HT-29 (cell line): ENCODE results near the gene MIA3. TPM values are rescaled to one million over a fixed set of nuclear protein-coding genes. Genes with fewer than 3 reads are reported as not detected.
"Not testable (repeated sequence)": the region's sequence is repeated elsewhere in the genome, so short reads cannot be mapped to it uniquely, and the experiment has no call there.

ENCODE experiments used
- DNase-seq: peaks from one replicate; pipeline ENCODE4 v3.0.0-alpha.2; 2015; ENCODE audit warnings: low spot score
- total RNA-seq: library from RNA; depleted of rRNA; stranded (reverse); fragments of >200 nt; shearing (Covaris generic); gene quantifications from 2 replicates; pipeline ENCODE4 v1.2.3, GENCODE V29; 2014

Gene MIA3
- total RNA-seq, 1 experiment from 2014 or later: 38.3 TPM

DNA sequence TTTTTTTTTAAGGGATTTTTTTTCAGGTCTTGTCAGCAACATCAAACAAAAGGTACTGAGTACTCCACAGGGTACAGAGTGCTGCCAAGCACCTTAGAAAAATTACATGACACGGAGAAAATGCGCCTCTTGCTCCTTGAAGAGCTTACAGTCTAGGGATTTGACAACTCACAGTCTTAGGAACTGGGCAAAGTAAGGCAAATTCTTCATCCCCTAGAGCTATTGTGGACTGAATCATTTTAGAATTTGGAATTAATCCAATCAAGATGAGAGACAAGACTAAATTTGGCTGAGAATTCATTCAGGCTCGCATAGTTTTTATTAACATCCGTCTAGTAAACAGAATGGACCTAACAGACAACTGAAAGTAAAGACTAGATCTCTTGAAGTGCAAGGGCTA, 50.3 kb downstream of the MIA3 start:
- DNase-seq: not testable (repeated sequence)

DNA sequence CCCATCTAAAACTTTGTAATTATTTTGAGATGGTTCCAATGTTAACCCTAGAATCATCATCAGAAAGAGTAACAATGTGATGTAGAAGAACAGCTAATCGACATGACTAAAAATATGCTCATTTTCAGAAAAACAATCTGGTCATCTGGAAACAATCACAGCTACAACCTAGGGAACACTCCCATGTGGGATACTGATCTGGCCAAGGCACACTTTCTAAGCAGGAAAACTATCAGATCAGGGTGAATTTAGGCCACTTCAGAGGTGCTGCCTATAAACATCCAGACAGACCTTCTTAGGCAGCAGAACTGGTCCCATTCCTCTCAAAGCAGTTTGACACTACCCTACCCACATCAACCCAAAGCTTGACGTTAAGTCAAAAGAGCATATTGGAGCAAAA, 51.2 kb downstream of the MIA3 start:
- DNase-seq: not testable (repeated sequence)

DNA sequence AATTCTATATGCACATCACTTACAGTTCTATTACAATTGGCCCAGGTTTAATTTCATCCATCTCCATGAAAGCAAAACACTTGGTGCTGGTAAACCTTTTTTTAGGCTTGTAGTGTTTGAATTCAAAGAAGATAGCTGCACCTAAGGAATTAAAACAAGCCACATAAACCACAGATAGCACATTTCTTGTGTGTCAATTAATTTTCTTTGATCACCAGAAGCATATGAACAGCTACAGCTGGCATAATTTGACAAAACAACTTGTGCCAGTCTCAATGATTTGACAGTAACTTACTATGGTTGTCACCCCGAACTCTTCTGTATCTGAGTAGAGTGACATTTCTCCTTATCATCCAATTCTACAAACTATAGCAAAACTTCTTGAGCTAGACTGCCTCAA, 52.2 kb downstream of the MIA3 start:
- DNase-seq: no peak

DNA sequence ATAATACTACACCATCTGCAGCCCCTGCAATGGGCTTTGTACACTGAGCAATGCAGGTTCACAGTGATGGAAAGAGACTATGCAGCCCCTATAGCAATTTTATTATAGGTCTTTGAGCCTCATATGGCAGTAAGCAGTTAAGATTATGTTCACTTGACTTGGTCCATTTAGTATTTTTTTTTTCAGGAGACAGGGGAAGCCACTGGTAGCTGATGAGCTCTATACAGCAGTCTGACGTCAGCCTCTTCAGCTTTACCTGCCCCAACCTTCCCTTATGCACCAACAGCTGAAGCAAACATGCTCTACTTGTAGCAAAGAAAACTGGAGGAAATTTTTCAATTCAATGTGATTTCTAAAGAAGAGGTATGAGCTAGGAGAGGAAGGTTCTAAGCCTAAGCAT, 62.2 kb downstream of the MIA3 start:
- no peak for DNase-seq

DNA sequence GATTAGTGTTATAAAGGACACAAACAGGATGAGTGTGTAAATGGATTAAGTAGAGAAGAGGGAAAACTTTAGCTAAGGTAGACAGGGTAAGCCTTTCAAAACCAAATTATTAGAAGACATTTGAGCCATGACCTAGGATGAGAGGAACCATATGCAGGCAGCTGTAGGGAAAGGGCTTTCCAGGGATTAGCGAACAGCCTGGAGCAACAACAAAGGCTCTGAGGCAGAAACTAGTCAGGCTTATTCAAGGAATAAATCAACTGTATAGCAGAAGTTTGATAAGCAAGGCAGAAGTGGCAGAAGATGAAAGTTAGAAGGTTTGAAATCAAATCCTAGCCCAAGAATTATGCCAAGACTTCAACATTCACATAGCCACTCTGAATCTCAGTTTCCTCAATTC, 73.1 kb downstream of the MIA3 start:
- no peak for DNase-seq

DNA sequence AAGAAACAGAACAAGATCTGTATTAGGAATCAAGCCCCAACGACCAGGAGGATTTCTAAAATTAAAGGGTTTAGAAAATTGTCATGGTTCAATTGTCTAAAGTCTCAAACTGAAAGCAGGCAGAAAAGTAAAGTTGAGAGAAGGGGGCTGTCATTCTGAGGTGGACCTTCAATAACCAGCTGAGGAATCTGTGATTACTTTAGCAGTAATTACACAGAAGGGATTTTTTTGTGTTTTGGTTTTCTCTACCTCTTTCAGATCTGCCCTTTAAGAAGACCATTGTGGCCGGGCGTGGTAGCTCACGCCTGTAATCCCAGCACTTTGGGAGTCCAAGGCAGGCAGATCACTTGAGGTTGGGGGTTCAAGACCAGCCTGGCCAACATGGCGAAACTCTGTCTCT, 77.0 kb downstream of the MIA3 start:
- DNase-seq: no peak

DNA sequence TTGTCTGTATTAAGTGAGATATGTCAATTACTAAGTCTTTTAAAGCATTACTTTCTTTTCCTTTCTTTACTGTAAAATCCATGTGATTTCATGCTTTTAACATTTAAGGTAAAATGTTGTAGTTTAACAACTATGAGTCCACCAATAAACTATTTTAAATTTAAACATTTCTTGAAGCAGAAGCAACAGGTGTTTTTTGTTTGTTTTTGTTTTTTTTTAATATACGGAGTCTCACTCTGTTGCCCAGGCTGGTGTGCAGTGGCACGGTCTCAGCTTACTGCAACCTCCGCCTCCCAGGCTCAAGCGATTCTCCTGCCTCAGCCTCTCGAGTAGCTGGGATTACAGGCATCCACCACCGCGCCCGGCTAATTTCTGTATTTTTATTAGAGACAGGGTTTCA, 78.8 kb downstream of the MIA3 start:
- no peak for DNase-seq

DNA sequence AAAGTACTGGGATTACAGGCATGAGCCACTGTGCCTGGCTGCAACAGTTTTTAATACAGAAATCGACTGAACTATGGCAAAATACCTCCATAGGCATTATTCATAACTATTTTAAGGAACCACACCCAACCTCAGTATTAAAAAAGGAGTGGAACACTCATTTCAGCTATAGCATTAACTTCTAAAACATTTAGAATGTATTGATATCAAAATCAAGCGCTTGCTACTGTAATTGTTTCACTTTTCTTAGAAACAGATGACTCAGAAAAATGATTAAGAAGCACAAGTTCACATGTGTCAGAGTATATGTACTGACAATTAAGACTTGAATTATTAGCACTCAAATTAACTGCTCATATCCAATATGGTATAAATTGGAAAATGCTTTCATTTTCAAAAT, 79.3 kb downstream of the MIA3 start:
- no peak for DNase-seq

DNA sequence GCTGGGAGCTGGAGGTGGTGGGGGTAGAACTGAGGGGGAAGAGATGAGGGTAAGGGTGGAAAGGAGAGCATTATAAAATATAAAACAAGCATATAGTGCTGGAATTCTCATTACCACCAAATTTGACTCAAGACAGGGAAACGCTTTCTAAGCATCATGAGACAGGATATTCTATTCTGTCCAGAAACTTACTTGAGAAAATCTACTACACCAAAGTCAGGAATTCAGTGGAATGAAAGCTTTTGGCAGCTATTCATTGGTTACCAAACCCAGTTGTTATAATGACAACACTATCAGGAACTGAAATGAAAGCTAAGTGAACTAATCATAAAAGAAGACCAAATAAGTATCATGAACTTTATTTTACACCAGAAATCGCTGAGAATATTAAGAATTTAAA, 79.9 kb downstream of the MIA3 start:
- no peak for DNase-seq

DNA sequence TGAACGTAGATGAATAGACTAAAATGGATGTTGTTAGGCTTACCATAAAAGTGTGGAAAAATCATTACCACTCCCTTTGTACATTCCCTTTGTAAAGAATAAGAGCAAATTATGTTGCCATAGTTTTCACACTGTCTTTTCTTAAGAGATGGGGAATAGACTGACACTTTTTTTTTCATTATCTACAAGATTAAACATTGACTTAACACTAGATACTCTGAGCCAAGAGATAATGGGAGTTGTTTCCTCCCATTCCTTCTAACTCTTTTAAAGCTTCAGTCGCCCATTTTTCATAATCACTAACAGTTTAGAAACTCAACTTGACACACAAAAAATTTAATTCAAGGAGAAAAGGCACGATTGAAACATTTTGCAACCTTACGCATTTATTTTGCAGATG, 84.3 kb downstream of the MIA3 start:
- no peak for DNase-seq

DNA sequence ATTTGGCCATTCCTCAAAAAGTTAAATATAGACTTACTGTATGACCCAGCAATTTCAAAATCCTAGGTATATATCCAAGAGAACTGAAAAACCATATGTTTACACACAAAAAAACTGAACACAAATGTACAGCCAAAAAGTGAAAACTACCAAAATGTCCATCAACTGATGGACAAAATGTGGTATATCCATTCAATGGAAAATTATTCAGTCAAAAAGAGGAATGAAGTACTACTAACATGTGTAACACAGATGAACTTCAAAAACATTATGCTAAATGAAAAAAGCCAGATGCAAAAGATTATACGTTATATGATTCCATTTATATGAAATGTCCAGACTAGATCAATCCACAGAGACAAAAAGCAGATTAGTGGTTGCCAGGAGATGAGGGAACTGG, 86.4 kb downstream of the MIA3 start:
- DNase-seq: no peak

DNA sequence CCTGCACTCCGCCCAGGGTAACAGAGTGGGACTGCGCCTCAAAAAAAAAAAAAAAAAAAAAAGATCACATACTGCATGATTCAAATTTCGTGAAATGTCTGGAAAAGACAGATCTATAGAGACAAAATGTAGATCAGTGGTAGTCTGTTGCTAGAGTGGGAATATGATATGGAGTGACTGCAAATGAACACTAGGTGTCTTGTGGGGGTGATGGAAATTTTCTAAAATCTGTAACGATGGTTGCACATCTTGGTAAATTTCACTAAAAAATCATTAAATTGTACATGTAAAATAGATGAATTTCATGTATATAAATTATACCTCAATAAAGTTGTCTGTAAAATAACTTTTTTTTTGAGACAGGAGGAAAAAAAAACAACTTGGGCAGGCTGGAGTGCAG, 88.9 kb downstream of the MIA3 start:
- DNase-seq: no peak

DNA sequence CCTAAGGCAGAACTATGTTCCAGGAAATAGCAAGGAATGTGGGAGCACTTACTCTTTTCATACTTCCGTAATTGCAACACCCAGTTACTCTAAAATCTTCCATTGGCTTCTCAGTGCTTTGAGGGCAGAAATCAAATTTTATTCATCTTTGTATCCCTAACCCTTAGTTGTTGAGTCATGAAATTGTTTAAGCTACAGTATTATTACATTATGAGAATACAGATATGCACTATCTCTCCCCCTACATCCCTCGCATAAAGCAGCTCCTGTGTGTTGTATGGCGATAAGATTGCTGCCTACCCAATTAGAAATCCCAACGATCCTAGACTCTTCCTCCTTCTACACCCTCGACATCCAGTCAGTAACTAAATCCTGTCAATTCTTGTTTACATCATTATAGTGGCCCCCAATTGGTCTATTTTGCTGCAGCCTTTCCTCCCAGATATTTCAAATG, 91.8 kb downstream of the MIA3 start:
- DNase-seq: no peak

DNA sequence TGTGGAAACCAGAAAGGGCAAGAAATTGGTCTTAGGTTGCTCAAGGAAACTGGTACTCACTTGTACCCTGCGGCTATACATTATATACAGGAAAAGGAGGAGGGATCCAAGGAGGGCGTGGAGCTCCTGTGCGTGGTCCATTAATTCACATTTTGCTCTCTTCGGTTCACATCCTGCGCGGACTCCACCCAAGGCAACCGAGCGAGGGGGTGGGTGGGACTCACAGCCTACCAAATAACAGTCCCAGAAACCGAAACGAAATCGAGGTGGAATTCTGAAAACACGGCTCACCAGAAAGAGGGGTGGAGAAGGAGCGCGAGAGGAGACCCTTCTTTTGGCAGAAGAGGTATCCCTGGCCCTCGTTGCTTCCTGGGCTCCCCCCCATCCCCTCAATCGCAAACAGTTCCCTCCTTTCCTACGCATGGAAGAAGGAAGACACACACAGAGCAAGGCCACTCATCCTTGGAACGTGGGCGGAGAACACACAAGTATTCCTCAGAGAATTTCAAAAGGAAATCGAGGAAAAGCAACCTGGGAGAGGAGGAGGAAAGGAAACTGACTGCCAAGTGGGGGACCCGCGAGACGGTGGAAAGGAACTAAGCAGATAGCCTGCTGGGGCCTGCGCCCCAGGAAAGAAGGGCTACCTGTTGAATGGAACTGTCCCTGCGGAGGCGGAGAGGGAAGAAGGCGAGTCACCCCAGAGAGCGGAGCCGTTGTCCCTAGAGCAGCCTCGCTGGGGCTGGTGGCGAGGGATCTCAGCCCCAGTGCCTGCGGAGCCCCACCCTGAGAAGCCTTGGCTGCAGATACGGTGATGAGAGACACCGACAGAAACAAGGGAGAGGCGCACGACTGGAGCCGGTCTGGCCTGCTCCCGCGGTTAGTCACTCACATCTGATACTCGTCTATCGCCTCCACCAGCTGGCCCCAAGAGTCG, 93.7 kb downstream of the MIA3 start:
- DNase-seq: peak; percentile 70

DNA sequence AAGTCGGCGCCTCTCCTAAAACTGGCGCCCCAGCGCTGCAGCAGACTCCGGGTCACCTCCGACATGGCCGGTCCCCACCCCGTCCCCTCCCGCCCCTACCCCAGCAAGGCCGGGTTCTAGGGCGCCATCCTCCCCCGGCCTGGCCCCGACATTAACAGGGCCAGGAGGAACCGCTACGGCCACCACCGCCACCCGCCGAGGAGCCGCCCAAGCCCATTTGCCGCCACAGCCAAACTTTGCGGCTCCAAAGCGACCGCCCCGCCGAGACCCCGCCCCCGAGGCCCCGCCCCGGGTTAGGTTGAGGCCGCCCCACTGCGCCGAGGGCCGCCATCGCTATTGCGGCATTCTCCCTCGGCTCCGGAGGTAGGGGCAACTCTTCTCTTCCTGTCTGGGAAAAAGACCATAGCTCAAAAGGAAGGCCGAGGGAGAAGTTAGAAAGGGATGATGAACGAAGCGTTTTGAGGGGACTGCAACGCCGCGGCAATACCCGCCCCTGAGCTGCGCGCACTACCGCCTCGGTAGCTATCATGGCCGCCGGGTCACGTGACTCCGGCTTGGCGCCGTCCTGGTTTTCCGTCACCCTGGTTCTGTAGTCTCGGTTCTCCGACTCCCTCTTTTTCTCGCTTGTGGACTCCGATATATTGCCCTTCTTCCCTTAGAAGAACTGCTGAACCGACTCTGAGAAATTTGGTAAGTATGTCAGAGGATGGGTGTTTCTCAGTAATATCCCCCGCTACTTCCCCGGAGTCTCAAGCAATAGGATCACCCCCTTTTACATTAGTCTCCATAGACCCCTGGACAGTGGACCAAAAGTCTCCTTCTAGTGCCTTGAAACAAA, 94.6 kb downstream of the MIA3 start, which contains the start of the genes AIDA and BROX:
AIDA (minus strand) TSS at position 239 of the 838 bp plus-strand sequence; CDS start at position 65, 174 bp downstream.
BROX (plus strand) TSS at position 312 of the 838 bp plus-strand sequence. CDS start 3,136 bp downstream, outside the sequence.
- DNase-seq: peak; percentile 87

DNA sequence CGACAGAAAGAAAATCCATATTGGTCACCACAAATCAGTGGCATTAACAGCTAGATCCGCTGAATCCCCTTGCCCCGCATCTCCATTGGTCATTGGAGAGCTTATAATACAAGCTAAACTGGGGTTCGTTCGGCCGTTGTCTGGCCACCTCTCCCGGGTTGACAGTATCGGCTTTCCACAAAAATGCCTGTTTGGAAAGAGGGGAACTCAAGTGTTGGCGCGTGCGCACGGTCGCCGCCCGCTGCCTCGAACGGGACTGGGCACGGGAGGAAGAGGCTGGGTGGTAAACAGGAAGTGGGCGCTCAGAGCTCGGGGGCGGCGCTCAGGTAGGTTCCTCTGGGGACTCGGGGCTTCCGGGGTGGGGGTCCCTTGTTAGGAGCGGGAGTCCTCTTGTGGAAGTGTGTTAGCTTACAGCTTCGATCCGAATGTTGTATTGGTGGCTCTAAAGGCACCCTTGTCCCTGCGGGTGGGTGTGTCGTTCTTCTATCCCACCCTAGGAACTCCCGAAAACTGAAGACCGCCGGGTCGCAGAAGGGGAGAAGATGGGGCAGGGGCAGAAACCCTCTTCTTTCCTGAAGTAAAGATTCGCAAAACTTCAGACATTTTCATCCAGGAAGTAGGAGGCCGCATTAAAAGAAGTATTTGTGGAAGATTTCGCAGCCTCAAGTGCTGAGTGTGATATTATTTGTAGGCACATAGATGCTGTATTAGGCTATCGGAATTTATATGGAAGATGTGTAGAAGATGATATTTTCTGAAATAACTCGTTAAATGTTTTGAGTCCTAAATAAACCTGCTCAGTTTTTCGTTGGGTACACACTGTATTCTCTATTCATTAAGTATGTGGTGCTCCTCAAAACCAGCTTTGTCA, 95.4 kb downstream of the MIA3 start:
- peak; percentile 92 for DNase-seq

DNA sequence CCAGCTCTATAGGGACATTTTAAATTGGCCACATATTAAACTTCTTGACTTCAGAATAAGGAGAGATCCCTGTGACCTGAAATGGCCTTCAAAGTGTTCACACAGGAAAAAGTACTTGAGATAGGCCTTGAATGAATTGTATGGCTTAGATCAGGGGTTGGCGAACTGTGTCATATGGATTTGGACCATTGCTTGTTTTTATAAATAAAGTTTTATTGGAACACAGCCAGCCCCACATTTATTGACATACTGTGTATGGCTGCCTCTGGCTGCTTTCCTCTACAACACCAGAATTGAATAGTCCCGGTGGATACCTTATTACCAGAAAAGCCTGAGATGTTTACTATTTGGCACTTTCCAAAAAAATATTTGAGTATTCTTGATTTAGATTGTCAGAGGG, 98.5 kb downstream of the MIA3 start:
- no peak for DNase-seq
